ENCODE data around the gene WNT7A.

WNT7A gene

DNA sequence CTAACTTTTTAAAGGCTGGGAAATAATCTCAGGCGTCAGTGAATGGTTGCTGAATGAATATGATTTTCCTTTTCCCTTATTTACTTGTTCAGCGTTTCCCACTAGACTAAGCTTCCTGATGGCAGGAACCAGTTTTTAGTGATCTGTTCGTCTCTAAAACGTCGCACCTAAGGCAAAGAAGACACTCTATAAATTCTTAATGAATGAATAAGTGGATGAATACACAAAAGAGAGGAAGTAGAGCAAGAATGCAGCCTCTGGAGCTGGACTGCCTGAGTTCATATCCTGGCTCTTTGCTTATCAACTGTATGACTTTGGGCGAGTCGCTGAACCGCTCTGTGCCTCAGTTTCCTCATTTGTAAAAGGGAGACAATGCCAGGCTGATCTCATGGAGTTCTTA lies 38.7 kb downstream of the WNT7A start:
- TF ChIP-seq CTCF (IDR thresholded peaks at IDR 0.05; ENCODE audit: low read depth, low read length) = no peak
- no peak for DNase-seq (ENCODE audit: low read depth in 2 of 2)
- no peak overlapping the region for H3K4me3 ChIP-seq (replicated peaks in 1 of 2; ENCODE audit: low read depth in 2 of 2, low read length in 2 of 2)

DNA sequence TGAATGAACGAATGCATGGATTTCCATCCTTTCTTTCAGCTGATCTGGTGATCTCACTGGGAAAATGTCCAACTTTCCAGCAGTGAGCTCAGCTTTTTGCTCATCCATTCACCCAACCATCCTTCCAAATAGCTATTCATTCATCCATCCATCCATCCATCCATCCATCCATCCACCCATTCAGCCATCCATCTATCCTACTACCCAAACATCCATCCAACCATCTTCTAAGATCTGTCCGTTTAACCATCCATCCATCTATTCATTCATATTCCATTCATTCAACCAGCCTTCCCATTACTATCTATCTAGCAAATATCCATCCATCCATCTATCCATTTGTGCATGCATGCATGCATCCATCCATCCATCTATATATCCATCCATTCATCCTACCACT lies 39.4 kb downstream of the WNT7A start:
- TF ChIP-seq CTCF (IDR thresholded peaks at IDR 0.05; ENCODE audit: low read depth, low read length) = no peak
- no peak overlapping the region for H3K4me3 ChIP-seq (replicated peaks in 1 of 2; ENCODE audit: low read depth in 2 of 2, low read length in 2 of 2)
- DNase-seq (ENCODE audit: low read depth in 2 of 2) = no peak

DNA sequence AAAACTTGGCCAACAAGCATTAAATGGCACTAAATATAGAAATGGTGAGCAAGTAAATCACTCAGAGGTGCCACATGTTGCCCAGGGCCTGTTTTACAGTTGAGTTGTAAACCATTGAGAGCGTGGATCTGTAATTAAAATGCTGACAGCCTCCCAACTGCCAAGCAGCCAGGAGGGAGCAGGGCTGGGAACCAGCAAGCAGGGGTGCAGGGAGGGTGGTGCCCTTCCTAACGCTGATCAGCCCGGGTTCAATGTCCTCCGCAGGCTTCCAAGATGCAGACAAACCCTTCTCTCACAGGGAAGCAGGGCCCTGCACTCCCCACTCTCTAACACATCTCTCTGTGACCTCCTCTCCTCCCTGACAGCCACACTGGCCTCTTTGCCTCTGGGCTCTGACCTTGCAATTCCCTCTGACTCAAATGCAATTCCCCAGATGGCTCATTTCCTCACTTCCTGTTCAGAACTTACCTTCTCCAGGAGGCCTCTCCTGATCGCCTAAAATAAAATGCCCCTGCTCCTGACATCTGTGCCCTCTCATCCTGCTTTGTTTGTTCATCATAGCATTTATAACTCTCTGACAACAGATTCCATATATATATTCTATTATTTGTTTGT lies 40.0 kb downstream of the WNT7A start:
- no peak overlapping the region for H3K4me3 ChIP-seq (replicated peaks in 1 of 2; ENCODE audit: low read depth in 2 of 2, low read length in 2 of 2)
- TF ChIP-seq CTCF (IDR thresholded peaks at IDR 0.05; ENCODE audit: low read depth, low read length) = no peak

DNA sequence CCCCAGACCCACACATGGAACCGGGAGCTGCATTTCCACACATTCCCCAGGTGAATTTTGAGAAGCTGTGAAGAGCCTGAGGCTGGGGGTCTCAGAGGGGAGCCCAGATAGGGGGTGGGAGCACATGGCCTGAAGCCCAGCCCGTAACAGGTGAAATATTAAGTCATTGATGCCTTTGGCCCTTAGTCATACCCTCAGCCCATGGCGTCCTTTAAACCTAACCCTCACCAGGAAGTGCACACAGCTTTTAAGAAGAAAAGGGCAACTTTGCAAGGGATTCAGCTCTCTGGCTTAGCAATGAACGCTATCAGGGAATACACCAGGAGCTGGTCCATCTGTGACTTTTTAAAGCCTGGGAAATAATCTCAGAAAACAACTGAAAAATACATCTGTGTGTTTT lies 40.6 kb downstream of the WNT7A start:
- TF ChIP-seq CTCF (IDR thresholded peaks at IDR 0.05; ENCODE audit: low read depth, low read length) = no peak
- no peak for DNase-seq (ENCODE audit: low read depth in 2 of 2)
- no peak overlapping the region for H3K4me3 ChIP-seq (replicated peaks in 1 of 2; ENCODE audit: low read depth in 2 of 2, low read length in 2 of 2)

More for the DNA sequence above, 40.0 kb downstream of the WNT7A start:
- DNase-seq (ENCODE audit: low read depth in 2 of 2) = no peak

DNA sequence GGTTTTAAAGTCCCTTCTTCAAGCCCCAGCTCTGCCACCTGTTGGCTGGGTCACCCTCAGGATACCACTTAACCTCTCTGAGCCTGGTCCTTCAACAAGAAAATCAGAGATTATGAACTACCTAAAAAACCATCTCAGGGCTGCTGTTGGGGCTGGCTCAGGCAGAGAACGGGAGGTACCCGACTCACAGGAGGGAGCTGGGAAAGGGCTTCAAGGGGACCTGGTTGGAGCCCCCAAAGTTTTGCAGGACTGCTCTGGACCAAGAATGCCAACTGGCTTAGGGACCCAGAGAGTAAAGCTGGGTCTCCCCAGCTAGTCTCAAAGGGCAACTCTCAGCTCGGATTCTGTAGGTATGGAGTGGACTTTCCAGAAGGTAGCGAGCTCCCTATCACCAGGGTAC lies 41.5 kb downstream of the WNT7A start:
- no peak overlapping the region for H3K4me3 ChIP-seq (replicated peaks in 1 of 2; ENCODE audit: low read depth in 2 of 2, low read length in 2 of 2)
- DNase-seq (ENCODE audit: low read depth in 2 of 2) = no peak
- TF ChIP-seq CTCF (IDR thresholded peaks at IDR 0.05; ENCODE audit: low read depth, low read length) = no peak

DNA sequence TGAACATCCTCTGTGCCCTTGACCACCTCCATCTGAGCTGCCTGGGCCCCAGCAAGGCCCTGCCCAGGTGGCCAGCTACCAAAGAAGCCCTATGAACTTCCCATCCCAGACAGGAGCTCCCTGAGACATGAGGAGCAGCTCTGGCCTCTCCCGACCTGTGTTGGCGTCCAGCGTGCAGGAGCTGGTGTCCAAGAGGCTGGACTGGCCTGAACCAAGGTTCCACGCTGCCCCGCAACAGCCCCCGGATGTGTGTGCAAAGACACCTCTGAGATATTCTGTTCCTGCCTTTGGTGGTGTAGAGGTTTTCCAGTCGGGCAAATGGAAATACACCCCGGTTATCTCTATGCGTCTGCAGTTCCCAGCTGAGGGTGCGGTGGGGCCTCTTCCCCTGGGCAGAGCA lies 42.1 kb downstream of the WNT7A start:
- no peak for DNase-seq (ENCODE audit: low read depth in 2 of 2)
- no peak for TF ChIP-seq CTCF (IDR thresholded peaks at IDR 0.05; ENCODE audit: low read depth, low read length)
- H3K4me3 ChIP-seq (replicated peaks in 1 of 2; ENCODE audit: low read depth in 2 of 2, low read length in 2 of 2) = no peak overlapping the region

All from cardiac fibroblast (primary cell).